HG03442 (cell line): Measurements from ENCODE around the gene NAGS.
"Not testable (repeated sequence)": the region's sequence is repeated elsewhere in the genome, so short reads cannot be mapped to it uniquely, and the experiment has no call there.

Source experiments
- ATAC-seq: cut with Tn5 transposase; IDR thresholded peaks from one replicate; pipeline ENCODE4 v1.9.1; 2021; ENCODE audit warnings: mild to moderate bottlenecking, moderate library complexity; ENCODE audit not compliant: unreplicated experiment

The NAGS gene

DNA sequence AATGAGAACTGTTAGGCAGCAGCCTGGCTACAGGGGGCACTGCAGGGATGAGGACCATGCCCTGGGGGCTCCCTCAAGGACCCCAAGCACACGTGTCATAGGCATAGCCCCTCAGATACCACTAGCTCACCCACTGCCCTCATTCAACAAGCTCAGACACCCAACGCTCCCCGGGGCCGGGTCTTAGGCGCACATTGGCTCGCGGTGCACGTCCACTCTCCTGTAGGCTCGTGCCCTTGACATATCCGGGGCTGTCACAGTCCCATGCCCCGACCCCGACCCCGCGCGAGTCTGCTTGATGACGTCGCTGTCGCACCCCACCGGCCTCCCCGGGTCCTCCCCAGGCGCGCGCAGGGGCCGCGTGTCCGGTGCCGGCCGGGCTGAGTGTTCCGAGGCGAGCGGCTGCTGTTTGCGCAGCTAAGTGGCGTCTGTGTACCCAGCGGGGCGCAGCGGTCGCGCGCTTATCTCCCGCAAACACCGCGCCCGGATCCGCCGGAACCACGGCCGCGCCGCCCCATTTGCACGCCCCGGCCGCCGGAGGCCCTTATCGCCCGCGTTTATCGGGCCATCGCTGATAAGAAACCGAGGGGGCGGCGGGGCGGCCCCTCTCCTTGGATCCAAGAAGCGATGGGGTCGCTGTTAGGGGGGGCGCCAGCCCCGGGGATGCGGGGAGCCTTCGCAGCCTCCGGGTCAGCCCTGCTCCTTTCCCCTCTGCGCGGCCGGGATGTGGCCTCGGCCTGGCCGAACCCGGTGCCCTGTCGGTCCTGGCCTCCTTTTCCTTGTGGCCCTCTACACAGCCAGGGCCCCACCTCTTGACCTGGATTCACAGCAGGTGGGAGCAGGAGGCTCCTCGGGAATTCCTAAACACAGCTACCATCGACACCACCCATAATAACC, 20.7 kb upstream of the NAGS start:
- no peak for ATAC-seq

DNA sequence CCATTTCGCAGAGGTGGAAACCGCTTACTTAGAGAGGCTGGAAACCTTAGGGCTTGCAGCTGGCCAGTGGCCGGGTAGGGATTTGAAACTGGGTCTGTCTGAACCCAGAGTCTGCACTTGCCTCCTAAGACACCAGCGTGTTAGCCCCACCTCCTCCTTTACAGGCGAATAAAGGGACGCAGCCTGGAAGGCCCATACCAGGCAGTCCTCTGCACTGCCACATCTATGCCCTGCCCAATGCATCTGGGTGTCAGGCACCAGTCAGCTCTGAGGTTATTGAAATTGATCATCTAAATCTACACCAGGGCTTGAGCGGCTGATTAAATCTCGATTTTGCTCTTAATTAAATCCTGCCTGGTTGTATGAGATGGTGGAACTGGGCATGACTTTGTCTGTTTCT, 19.9 kb upstream of the NAGS start:
- no peak for ATAC-seq

DNA sequence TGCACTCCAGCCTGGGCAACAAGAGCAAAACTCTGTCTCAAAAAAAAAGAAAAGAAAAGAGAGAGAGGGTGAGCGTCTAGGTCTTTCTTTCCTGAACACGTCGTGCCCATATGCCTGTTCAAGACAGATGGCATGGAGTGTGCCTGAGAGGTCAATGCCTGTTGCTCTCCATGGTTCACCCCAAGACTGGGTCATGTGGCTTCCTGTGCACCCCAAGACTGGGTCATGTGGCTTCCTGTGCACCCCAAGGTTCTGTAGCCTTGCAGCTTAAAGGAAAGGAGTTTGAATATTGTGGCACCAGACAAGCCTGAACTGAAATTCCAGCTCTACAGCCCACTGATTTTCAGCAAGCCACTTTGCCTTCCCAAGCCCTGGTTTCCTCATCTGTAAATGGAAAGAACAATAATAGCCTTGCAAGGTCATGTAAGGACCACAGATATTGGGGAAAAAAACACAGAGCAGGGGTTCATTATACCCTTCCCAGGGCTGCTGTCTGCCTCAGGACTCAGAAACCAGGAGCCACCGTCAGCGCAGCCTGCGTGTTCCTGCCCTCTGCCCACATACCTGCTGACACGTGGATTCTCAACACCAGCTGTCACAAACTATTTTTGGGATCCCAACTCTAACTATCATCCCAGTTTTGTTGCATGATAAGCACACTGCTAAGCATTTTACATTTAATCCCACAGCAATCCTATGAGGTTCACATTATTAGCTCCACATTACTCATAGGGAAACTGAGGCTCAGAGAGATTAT, 18.0 kb upstream of the NAGS start:
- no peak for ATAC-seq

DNA sequence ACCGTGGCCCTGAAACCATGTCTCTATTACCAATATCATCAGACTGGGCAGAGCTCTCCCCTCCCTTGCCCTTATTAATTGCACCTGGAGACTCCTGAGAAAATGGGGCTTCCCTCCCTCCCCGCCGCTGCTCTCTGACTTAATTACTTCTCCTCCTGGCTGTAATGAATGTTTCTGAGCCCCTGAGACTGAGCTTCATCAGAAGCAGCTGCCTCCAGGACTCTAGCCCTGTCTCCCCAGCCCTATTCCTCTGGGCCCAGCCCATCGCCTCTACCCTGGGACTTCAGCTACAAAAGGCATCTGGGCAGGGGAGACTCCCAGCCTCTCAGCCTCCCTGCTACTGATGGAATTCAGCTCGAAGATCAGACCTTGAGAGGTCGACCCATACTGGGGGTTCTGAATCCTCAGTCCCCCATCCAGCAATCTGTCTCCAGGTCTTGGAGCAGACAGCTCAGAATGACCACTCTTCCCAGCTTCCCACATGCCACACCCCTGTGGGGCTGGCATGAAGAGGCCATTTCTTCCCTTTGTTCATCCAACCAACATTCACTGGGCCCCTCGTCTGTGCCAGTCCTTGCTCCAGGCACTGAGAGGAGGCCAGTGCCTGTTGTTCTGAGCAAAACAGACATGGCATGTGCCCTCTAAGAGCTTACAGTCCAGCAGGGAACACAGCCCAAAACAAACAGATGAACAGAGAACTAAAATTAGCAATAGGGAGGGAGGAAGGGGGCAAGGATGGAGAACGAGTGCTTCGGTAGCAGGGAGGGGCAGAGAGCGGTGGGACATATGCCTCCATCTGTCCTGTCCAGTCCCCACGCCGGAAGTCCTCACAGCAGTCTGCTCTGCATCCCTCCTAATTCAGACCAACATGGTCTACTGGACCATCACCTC, 17.0 kb upstream of the NAGS start:
- no peak for ATAC-seq

DNA sequence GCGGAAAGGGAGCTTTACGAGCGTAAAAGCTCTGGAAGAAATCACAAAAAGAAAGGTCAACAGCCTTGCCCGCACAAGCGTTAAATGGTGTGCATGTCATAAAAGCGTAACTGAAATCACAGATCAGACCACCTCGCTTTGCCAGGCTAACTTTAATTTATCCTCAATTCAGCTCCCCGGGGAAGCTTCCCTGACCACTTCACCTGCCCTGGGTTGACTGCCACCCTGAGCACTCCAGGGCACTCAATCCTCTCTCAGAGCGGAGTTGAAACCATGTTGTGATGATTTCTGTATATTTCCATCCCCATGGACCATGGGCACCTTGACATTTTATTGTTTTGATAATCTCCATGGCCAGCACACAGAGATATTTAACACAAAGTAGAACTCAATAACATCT, 16.1 kb upstream of the NAGS start:
- ATAC-seq = no peak

DNA sequence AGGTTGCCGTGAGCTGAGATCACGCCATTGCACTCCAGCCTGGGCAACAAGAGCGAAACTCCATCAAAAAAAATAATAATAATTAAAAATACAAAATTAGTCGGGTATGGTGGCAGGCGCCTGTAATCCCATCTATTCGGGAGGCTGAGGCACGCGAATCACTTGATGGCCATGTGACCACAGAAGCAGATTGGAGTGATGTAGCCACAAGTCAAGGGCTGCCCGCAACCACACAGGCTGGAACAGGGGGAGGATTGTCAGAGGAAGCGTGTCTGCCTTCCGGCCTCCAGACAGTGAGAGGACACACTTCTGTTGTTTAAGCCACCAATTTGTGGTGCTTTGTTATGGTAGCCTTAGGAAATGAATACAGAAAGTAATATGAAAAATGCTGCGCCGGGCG, 11.8 kb upstream of the NAGS start:
- no peak for ATAC-seq

DNA sequence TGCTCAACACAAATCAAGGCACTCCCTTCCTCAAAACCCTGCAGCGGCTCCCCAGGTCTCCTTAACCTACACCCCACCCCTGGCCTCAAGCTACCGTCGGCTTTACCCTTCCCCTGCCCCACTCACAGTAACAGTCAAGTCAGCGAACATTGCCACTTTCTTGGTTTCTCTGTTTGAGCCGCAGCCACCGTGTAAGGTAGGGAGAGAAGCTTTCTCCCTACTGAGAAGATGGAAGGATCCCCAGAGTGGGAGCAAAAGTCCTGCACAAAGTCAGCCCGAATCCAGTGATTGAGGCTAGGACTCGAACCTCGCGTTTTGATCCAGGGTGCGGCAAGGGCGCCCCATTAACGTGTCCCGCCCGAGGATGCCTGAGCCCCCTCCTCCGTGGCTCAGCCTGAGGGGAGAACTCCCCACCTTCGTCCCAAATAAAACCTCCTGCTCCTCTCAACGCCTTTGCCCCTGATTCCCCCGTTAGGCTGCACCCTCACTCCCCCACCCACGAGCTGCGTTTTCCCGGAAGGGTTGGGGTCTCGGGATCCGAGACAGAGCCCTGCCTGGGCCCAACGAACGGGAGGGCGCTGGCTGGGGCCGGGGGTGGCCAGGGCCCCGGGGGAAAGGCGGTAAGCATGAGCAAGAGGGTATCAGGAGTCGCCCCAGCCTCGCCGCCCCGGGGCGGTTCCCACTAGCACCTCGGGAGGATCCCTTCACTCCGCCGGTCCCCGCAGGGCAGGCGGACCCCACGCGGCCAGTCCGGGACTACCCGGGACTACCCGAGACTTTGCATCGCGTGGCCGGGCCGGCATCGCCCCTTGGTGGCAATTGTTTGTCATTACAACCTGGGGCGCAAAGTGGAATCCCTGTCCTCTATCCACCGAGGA, 9.9 kb upstream of the NAGS start:
- ATAC-seq = no peak

DNA sequence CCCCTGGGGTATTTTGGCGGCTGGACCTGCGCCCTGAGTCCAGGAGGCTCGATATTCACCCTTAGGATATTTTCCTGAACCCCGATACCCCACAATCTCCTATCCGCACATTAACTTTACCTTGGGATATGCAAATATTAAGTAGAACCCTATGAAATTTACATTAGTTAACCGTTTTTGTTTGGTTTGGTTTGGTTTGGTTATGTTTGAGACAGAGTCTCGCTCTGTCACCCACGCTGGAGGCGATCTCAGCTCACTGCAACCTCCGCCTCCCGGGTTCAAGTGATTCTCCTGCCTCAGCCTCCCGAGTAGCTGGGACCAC, 9.3 kb upstream of the NAGS start:
- ATAC-seq = no peak

DNA sequence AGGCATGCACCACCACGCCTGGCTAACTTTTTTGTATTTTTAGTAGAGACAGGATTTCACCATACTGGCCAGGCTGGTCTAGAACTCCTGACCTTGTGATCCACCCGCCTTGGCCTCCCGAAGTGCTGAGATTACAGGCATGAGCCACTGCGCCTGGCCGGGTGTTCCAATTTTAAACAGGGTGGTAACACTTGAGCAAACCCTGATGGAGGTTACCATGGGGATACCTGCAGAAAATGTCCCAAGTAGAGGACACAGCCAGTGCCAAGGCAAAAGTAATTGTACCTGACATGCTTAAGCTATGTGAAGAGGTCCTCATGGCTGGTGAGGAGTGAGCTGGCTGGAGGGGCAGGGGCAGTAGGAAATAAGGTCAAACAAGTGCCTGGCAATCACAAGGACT, 7.2 kb upstream of the NAGS start:
- not testable (repeated sequence) for ATAC-seq

DNA sequence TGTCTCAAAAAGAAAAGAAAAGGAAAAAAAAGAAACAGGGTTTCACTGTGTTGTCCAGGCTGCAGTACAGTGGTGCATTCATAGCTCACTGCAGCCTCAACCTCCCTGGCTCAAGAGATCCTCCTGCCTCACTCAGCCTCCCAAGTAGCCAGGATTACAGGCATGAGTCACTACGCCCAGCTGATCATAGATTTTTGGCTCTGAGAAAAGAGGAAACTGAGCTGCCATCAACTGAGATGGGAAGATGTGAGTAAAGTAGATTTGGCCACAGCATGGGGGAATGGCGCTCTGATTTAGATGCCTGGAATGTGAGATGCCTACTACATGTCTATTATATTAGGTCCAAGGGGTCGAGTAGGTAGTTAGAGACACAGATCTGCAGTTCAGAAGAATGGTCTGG, 5.9 kb upstream of the NAGS start:
- no peak for ATAC-seq

DNA sequence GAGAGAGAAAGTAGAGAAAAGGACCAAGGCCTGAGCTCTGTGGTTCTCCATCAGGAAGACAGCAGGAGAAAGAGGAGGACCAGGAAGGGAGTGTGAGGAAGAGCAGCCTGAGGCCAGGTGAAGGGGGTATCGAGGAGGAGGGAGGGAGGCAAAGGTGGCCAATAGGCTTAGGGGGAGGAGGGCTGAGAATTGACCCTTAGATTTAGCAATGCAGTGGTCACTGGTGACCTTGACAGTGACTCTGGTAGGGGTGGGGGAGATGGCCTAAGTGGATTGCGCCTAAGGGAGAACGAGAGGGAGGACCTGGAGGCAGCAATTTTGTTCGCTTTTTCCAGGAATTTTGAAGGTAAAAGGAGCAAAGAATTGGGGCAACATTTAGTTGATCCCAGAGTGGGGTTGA, 5.4 kb upstream of the NAGS start:
- no peak for ATAC-seq

DNA sequence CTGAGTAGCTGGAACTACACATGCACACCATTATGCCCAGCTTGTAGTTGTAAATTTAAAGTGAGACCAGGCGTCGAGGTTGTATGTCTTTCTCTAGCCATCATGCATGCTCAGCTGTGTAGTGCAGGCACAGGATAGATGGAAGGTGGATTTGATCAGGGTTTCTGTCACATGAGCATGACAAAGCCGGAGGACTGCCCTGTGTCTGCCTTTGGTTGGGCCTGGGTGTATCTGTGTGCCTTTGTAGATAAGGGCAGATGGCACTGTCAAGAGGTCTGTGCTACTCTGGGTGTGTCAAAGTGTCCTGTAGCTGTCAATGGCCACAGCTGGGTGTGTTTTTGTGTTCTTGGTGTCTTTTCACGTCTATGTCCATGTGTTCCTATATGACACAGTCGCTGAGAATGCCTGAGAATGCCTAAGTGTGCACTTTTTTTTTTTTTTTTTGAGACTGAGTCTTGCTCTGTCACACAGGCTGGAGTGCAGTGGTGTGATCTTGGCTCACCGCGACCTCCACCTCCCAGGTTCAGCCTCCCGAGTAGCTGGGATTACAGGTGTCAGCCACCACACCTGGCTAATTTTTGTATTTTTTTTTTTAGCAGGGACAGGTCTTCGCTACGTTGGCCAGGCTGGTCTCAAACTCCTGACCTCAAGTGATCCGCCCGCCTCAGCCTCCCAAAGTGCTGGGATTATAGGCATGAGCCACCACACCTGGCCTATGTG, 4.1 kb upstream of the NAGS start:
- no peak for ATAC-seq

DNA sequence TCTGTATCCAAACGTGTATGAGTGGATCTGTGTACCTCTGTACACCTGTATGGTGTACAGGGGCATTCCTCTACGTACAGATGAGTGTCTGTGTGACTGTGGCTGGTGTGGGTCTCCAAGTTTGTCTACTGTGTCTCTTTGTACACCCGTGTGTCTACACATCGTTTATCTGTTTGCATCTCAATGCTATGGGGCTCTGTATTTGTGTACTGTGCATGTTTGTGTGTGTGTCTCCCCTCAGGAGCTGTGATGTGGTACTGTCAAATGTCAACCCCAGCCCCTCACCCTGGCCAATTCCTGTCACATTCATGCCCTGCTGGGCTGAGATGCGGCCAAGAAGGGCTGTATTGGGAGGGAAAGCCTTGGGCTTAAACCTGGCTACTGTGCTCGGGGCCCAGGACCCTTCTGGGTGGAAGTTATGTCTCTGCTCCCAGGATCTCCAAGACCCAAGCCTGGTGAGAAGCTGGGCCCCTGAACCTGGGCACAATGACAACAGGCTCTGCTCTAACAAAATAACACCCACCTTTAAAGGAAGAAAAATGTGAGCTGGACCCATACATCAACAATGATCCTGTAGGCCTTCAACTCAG, 3.5 kb upstream of the NAGS start:
- no peak for ATAC-seq

DNA sequence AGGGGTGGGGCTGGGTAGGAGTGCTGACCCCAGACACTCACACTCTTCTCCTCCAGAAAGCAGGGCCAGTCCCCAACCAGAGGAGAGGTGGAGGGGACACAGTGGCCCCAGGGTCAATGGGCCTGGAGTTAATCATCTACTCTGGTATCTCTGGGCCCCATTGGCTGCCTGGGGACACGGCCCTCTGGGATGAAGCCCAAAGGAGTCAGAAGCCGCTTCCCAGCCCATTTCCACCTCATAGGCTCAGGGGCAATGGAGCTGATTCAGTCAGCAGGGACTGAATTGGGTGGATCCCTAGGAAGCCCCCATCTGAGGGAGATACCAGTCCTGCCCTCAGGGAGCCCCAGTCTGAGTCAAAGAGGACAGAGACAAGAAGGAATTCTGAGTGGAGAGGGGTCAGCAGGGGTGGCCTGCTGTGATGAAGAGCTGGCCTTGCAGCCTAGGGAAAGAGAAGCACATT, 2.9 kb upstream of the NAGS start:
- no peak for ATAC-seq

DNA sequence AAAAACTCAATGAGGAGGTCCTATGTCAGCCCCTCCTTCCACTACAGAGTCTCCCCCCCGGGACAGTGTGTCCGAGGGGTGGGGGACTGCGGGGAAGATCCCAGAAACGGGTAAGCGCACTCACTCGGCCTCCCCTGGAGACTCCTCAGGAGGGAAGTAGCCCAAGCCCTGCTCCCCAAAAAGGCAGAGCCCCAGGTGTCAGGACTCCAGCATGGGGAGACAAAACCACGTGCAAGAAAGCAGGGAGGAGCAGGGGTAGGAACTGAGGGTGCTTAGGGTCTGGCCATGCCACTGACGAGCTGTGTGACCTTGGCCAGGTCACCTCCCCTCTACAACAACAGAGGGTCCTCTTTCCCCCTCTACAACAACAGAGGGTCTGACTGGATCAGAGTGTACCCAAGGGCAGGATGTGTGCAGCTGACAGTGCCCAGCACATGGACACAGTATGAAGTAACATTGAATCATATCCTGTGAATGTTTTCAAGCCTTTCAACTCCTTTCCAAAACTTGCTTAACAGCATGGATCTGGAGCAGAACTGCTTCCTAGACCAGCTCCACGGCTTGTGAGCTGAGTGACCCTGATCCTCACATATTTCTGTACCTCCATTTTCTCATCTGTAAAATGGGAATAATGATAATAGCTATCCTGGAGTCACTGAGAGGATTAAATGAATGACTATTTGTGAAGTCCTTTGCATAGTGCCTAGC, 2.1 kb upstream of the NAGS start:
- ATAC-seq = no peak

DNA sequence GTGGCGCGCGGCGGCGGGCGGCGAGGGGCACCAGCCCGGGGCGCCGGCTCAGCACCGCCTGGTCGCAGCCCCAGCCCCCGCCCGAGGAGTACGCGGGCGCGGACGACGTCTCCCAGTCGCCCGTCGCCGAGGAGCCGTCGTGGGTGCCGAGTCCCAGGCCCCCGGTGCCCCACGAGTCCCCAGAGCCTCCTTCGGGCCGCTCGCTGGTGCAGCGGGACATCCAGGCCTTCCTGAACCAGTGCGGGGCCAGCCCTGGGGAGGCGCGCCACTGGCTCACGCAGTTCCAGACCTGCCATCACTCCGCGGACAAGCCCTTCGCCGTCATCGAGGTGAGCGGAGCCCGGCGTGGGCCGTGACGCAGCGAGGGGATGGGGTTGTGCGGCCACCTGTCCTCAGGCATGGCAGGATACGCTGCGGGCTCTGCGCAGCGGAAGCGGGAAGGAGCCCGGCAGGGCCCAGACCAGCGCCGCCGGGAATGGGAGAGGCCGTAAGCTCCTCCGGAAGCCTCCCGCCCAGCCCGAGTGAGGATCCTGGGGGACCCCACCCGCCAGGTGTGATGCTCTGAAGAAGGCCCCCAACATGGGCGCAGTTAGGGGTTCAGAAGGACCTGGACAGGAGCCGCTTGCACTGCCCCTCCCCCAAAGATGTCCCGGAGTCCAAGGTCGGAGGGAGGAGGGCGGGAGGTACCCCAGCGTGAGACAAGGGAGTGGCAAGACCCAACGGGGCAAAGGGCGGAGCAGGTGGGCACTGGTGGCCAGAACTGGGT, 522 bp downstream of the NAGS start:
- no peak for ATAC-seq

DNA sequence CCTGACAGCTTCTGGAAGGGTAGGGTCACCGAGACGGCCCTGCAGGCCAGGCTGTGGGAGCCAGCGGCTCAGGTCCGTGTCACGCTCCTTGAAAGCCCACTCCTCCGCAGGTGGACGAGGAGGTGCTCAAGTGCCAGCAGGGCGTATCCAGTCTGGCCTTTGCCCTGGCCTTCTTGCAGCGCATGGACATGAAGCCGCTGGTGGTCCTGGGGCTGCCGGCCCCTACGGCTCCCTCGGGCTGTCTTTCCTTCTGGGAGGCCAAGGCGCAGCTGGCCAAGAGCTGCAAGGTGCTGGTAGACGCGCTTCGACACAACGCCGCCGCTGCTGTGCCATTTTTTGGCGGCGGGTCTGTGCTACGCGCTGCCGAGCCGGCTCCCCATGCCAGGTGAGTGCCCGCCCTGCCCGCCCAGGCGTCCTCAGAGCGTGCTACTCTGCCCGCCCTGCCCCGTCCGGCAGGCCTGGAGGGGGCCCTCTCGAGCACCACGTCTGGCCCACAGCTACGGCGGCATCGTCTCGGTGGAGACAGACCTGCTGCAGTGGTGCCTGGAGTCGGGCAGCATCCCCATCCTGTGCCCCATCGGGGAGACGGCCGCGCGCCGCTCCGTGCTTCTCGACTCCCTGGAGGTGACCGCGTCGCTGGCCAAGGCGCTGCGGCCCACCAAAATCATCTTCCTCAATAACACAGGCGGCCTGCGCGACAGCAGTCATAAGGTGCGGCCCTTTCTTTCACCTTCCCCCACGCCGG, 1.3 kb downstream of the NAGS start:
- ATAC-seq = no peak
